ENCODE measurements around the gene CLCN7. TPM values are rescaled to one million over a fixed set of nuclear protein-coding genes. Genes with fewer than 3 reads are reported as not detected.

The CLCN7 gene
- total RNA-seq, 1 donor from 2014 or later, result 45.3 TPM

DNA sequence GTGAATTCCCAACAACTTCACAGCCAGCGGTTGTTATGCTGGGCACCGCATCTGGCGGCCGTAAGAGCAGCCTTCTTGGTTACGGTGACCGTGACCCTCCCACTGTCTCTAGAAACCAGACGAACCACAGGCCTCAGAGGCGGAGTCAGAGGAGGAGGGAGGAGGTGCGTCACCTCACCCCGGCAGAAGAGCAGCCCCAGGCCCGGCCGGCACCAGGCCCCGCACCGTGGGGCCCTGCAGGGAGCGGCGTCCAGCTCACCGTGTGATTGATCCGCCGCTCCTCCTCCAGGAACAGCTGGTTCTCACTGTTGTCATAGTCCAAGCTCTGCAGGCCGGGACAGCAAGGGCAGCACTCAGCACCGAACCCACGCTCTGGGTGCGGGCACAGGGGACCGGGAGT, 13.7 kb downstream of the CLCN7 start:
- no peak for DNase-seq
- Histone ChIP-seq H3K27me3 (ENCODE audit: low read depth) (no peaks in the 10 kb centered on the region), H3K36me3 (peaks cover 50% of the 10 kb centered on the region), H3K4me3 (no peak overlapping the region), H3K27ac (replicated peaks) (no peak overlapping the region), H3K4me1 (no peaks in the 10 kb centered on the region), H3K9me3 (replicated peaks) (no peaks in the 10 kb centered on the region)
- intact Hi-C loops (cut with micrococcal nuclease), result no loop called here
- no peak for TF ChIP-seq CTCF (IDR thresholded peaks at IDR 0.05; ENCODE audit: borderline replicate concordance)

DNA sequence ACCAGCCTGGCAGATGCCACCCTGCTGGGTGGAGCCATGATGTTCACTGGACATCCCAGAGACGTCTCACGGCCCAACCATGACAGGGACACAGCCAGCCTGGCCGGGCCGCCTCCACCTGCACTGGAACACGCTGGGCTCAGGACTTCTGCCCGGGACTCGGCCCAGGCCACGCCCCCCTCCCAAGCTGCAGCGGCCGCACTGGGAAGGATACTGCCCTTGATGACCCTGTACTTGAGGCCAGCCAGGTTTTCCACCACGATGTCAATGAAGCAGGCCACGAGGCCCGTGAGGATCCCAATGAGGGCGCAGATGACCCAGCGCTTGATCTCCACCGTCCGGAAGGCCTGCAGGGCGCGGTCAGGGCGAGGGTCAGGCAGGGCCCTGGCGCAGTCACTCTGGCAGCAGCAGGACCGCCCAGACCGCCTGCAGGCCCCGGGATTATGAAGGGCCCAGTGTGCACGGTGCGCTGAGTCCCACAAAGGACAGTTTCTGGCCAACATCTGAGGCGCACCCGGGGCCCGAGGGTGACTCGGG, 14.2 kb downstream of the CLCN7 start:
- Histone ChIP-seq H3K36me3 (peaks cover 55% of the 10 kb centered on the region), H3K27me3 (ENCODE audit: low read depth) (no peaks in the 10 kb centered on the region), H3K4me1 (no peaks in the 10 kb centered on the region), H3K9me3 (replicated peaks) (no peaks in the 10 kb centered on the region), H3K4me3 (no peak overlapping the region), H3K27ac (replicated peaks) (no peak overlapping the region)
- intact Hi-C loops (cut with micrococcal nuclease), result no loop called here
- DNase-seq, result no peak
- TF ChIP-seq CTCF (IDR thresholded peaks at IDR 0.05; ENCODE audit: borderline replicate concordance), result no peak

DNA sequence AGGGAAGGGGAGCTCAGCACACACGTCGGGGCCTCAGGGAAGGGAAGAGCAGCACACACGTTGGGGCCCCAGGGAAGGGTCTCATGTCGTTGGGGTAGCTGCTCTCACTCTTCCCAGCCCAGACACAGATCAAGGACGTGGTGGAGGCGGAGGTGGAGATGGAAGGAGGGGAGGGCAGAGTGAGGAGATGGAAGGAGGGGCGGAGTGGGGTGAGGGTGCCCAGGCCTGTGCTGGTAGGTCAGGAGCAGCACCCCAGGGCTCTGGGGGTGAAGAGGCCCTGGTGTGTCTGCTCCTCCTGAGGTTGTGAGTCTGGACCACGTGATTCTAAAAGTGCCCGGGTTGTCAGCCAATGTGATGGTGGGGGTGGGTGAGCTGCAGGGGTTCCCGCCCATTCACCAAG, 14.9 kb downstream of the CLCN7 start:
- no peak overlapping the region for H3K27ac ChIP-seq (replicated peaks)
- intact Hi-C loops (cut with micrococcal nuclease), result no loop called here
- TF ChIP-seq CTCF (IDR thresholded peaks at IDR 0.05; ENCODE audit: borderline replicate concordance), result no peak
- no peaks in the 10 kb centered on the region for H3K4me1 ChIP-seq
- H3K9me3 ChIP-seq (replicated peaks), result no peaks in the 10 kb centered on the region
- no peak overlapping the region for H3K4me3 ChIP-seq
- no peaks in the 10 kb centered on the region for H3K27me3 ChIP-seq (ENCODE audit: low read depth)
- no peak for DNase-seq
- peaks cover 62% of the 10 kb centered on the region for H3K36me3 ChIP-seq

DNA sequence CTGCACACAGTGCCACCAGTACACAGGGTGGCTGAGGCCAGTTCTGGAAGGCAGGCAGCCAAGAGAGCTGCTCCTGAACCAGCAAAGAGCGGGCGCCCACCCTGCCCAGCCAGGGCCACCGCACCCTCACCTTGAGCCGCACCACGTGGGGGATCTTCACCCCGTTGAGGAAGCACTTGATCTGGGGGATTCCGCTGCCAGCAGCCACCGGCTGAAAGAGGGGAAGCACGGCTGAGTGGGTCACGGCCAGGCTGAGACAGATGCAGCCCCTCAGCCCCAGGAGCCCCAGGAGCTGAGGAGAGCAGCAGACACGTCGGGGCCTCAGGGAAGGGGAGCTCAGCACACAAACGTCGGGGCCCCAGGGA, 15.9 kb downstream of the CLCN7 start:
- no peak overlapping the region for H3K27ac ChIP-seq (replicated peaks)
- DNase-seq, result no peak
- H3K9me3 ChIP-seq (replicated peaks), result no peaks in the 10 kb centered on the region
- TF ChIP-seq CTCF (IDR thresholded peaks at IDR 0.05; ENCODE audit: borderline replicate concordance), result no peak
- no peaks in the 10 kb centered on the region for H3K4me1 ChIP-seq
- no peaks in the 10 kb centered on the region for H3K27me3 ChIP-seq (ENCODE audit: low read depth)
- intact Hi-C loops (cut with micrococcal nuclease), result no loop called here
- H3K36me3 ChIP-seq, result peaks cover 67% of the 10 kb centered on the region
- H3K4me3 ChIP-seq, result no peak overlapping the region

- no peaks in the 10 kb centered on the region for H3K27me3 ChIP-seq (ENCODE audit: low read depth)
- no peak for TF ChIP-seq CTCF (IDR thresholded peaks at IDR 0.05; ENCODE audit: borderline replicate concordance)
- H3K4me1 ChIP-seq, result no peaks in the 10 kb centered on the region
- no peak for DNase-seq
- H3K9me3 ChIP-seq (replicated peaks), result no peaks in the 10 kb centered on the region
- intact Hi-C loops (cut with micrococcal nuclease), result no loop called here
- H3K27ac ChIP-seq (replicated peaks), result no peak overlapping the region
- H3K4me3 ChIP-seq, result no peak overlapping the region
- peaks cover 72% of the 10 kb centered on the region for H3K36me3 ChIP-seq
Measured at GRCh38 chr16:1458336-1458976, 16.4 kb downstream of the CLCN7 start.
